Measurements from ENCODE around the gene SCART1. TPM values are rescaled to one million over a fixed set of nuclear protein-coding genes. Genes with fewer than 3 reads are reported as not detected.
"Not testable (repeated sequence)": the region's sequence is repeated elsewhere in the genome, so short reads cannot be mapped to it uniquely, and the experiment has no call there.

Gene SCART1
- total RNA-seq, 5 donors from 2014 or later (not counting 1 experiment from before 2014, with no cell fraction given) = 5.9 to 13.0 (median 12.1) TPM

- H3K4me3 Mint-ChIP-seq = no peak overlapping the region
- H3K36me3 Mint-ChIP-seq = peaks cover 26% of the 10 kb centered on the region
- ATAC-seq (replicated peaks in 1 of 4) (no peak), DNase-seq (no peak)
- WGBS (ENCODE audit: insufficient coverage) = 64% methylated on average over 51 of the region's 55 CpGs
- Histone ChIP-seq H3K4me3 (ENCODE audit: control insufficient read depth in 1 of 2, extremely low read depth in 1 of 2, low read length in 1 of 2) (no peak overlapping the region), H3K4me1 (ENCODE audit: control insufficient read depth in 1 of 2, extremely low read depth in 1 of 2, insufficient read depth in 2 of 2, low read length in 2 of 2) (no peaks in the 10 kb centered on the region), H3K36me3 (ENCODE audit: control insufficient read depth in 2 of 2, extremely low read depth in 1 of 2, insufficient read depth in 1 of 2, low read length in 1 of 2) (no peaks in the 10 kb centered on the region), H3K9me3 (no peaks in the 10 kb centered on the region), H3K27me3 (replicated peaks in 1 of 2; ENCODE audit: control insufficient read depth in 2 of 2, extremely low read depth in 1 of 2, insufficient read depth in 2 of 2, low read length in 1 of 2) (peaks cover 0 to 4% of the 10 kb centered on the region in 2 experiments), H3K27ac (ENCODE audit: low read length) (no peak overlapping the region)
- H3K27ac Mint-ChIP-seq = no peak overlapping the region
- peaks cover 0 to 4% of the 10 kb centered on the region in 2 donors for H3K27me3 Mint-ChIP-seq
- H3K9me3 Mint-ChIP-seq = peaks cover 0 to 4% (median 3%) of the 10 kb centered on the region in 3 donors
- CTCF ChIA-PET = no interaction called here
- H3K4me1 Mint-ChIP-seq = peaks cover 0 to 4% (median 0%) of the 10 kb centered on the region in 3 donors
- POLR2A ChIA-PET = no interaction called here
Measured at GRCh38 chr10:133465191-133465949, 11.6 kb downstream of the SCART1 start.

GRCh38 chr10:133465950-133466474 lies 12.3 kb downstream of the SCART1 start:
- Histone ChIP-seq H3K4me1 (ENCODE audit: control insufficient read depth in 1 of 2, extremely low read depth in 1 of 2, insufficient read depth in 2 of 2, low read length in 2 of 2) (no peaks in the 10 kb centered on the region), H3K36me3 (ENCODE audit: control insufficient read depth in 2 of 2, extremely low read depth in 1 of 2, insufficient read depth in 1 of 2, low read length in 1 of 2) (no peaks in the 10 kb centered on the region), H3K27me3 (replicated peaks in 1 of 2; ENCODE audit: control insufficient read depth in 2 of 2, extremely low read depth in 1 of 2, insufficient read depth in 2 of 2, low read length in 1 of 2) (peaks cover 0 to 4% of the 10 kb centered on the region in 2 experiments), H3K9me3 (no peaks in the 10 kb centered on the region), H3K27ac (ENCODE audit: low read length) (no peak overlapping the region), H3K4me3 (ENCODE audit: control insufficient read depth in 1 of 2, extremely low read depth in 1 of 2, low read length in 1 of 2) (no peak overlapping the region)
- WGBS (ENCODE audit: insufficient coverage) = 95% methylated on average over 7 of the region's 7 CpGs
- no peak for DNase-seq
- H3K36me3 Mint-ChIP-seq = peaks cover 26% of the 10 kb centered on the region
- no peak for ATAC-seq (replicated peaks in 1 of 4)
- H3K9me3 Mint-ChIP-seq = peaks cover 0 to 4% (median 3%) of the 10 kb centered on the region in 3 donors
- POLR2A ChIA-PET = no interaction called here
- peaks cover 0 to 4% (median 0%) of the 10 kb centered on the region in 3 donors for H3K4me1 Mint-ChIP-seq
- H3K27me3 Mint-ChIP-seq = peaks cover 0 to 4% of the 10 kb centered on the region in 2 donors
- no peak overlapping the region for H3K4me3 Mint-ChIP-seq
- CTCF ChIA-PET = no interaction called here
- H3K27ac Mint-ChIP-seq = no peak overlapping the region

GRCh38 chr10:133466683-133467275 lies 13.0 kb downstream of the SCART1 start:
- Mint-ChIP-seq H3K27me3 (peaks cover 0 to 4% of the 10 kb centered on the region in 2 donors), H3K9me3 (peaks cover 0 to 4% (median 3%) of the 10 kb centered on the region in 3 donors), H3K4me3 (no peak overlapping the region), H3K4me1 (peaks cover 0 to 4% (median 0%) of the 10 kb centered on the region in 3 donors), H3K36me3 (peaks cover 26% of the 10 kb centered on the region), H3K27ac (peak overlapping the region in 1 of 2 donors; percentile 22)
- no peak for ATAC-seq (replicated peaks in 1 of 4)
- DNase-seq = no peak
- H3K36me3 ChIP-seq (ENCODE audit: control insufficient read depth in 2 of 2, extremely low read depth in 1 of 2, insufficient read depth in 1 of 2, low read length in 1 of 2) = no peaks in the 10 kb centered on the region
- peaks cover 0 to 4% of the 10 kb centered on the region in 2 experiments for H3K27me3 ChIP-seq (replicated peaks in 1 of 2; ENCODE audit: control insufficient read depth in 2 of 2, extremely low read depth in 1 of 2, insufficient read depth in 2 of 2, low read length in 1 of 2)
- WGBS (ENCODE audit: insufficient coverage) = 86% methylated on average over 7 of the region's 7 CpGs
- H3K4me3 ChIP-seq (ENCODE audit: control insufficient read depth in 1 of 2, extremely low read depth in 1 of 2, low read length in 1 of 2) = no peak overlapping the region
- no peaks in the 10 kb centered on the region for H3K9me3 ChIP-seq
- POLR2A ChIA-PET = interaction anchor here in 1 of 2 donors (0.5 kb wide), 1 partner anchor 471 kb away, joined by 4 read pairs; no protein-coding TSS in a partner anchor
- no peak overlapping the region for H3K27ac ChIP-seq (ENCODE audit: low read length)
- CTCF ChIA-PET = no interaction called here
- peaks cover 0 to 6% of the 10 kb centered on the region in 2 experiments for H3K4me1 ChIP-seq (ENCODE audit: control insufficient read depth in 1 of 2, extremely low read depth in 1 of 2, insufficient read depth in 2 of 2, low read length in 2 of 2)

- ATAC-seq (replicated peaks in 1 of 4) (no peak), DNase-seq (no peak)
- WGBS (ENCODE audit: insufficient coverage) = 87% methylated on average over 17 of the region's 17 CpGs
- peaks cover 0 to 4% of the 10 kb centered on the region in 2 experiments for H3K27me3 ChIP-seq (replicated peaks in 1 of 2; ENCODE audit: control insufficient read depth in 2 of 2, extremely low read depth in 1 of 2, insufficient read depth in 2 of 2, low read length in 1 of 2)
- peaks cover 0 to 7% of the 10 kb centered on the region in 2 experiments for H3K4me1 ChIP-seq (ENCODE audit: control insufficient read depth in 1 of 2, extremely low read depth in 1 of 2, insufficient read depth in 2 of 2, low read length in 2 of 2)
- Mint-ChIP-seq H3K4me3 (no peak overlapping the region), H3K9me3 (peaks cover 0 to 4% (median 3%) of the 10 kb centered on the region in 3 donors), H3K36me3 (peaks cover 26% of the 10 kb centered on the region), H3K27ac (peak overlapping the region in 1 of 2 donors; percentile 22), H3K27me3 (peaks cover 0 to 4% of the 10 kb centered on the region in 2 donors), H3K4me1 (peaks cover 0 to 5% (median 0%) of the 10 kb centered on the region in 3 donors)
- no peaks in the 10 kb centered on the region for H3K9me3 ChIP-seq
- CTCF ChIA-PET = no interaction called here
- no peak overlapping the region for H3K4me3 ChIP-seq (ENCODE audit: control insufficient read depth in 1 of 2, extremely low read depth in 1 of 2, low read length in 1 of 2)
- POLR2A ChIA-PET = interaction anchor here in 1 of 2 donors (0.5 kb wide), 1 partner anchor 472 kb away, joined by 4 read pairs; no protein-coding TSS in a partner anchor
- H3K27ac ChIP-seq (ENCODE audit: low read length) = no peak overlapping the region
- no peaks in the 10 kb centered on the region for H3K36me3 ChIP-seq (ENCODE audit: control insufficient read depth in 2 of 2, extremely low read depth in 1 of 2, insufficient read depth in 1 of 2, low read length in 1 of 2)
Measured at GRCh38 chr10:133467286-133467911, 13.7 kb downstream of the SCART1 start.

GRCh38 chr10:133469205-133469604 lies 15.5 kb downstream of the SCART1 start:
- H3K4me1 Mint-ChIP-seq = peaks cover under 1 to 16% (median 9%) of the 10 kb centered on the region in 3 donors
- H3K4me3 Mint-ChIP-seq; H3K9me3 Mint-ChIP-seq; H3K9me3 ChIP-seq; H3K27ac ChIP-seq (ENCODE audit: low read length); H3K4me3 ChIP-seq (ENCODE audit: control insufficient read depth in 1 of 2, extremely low read depth in 1 of 2, low read length in 1 of 2); ATAC-seq (replicated peaks in 1 of 4); H3K27me3 ChIP-seq (replicated peaks in 1 of 2; ENCODE audit: control insufficient read depth in 2 of 2, extremely low read depth in 1 of 2, insufficient read depth in 2 of 2, low read length in 1 of 2); POLR2A ChIA-PET; H3K27me3 Mint-ChIP-seq; H3K27ac Mint-ChIP-seq; H3K36me3 ChIP-seq (ENCODE audit: control insufficient read depth in 2 of 2, extremely low read depth in 1 of 2, insufficient read depth in 1 of 2, low read length in 1 of 2); DNase-seq; CTCF ChIA-PET: not testable (repeated sequence)
- H3K4me1 ChIP-seq (ENCODE audit: control insufficient read depth in 1 of 2, extremely low read depth in 1 of 2, insufficient read depth in 2 of 2, low read length in 2 of 2) = peaks cover 0 to 19% of the 10 kb centered on the region in 2 experiments
- WGBS (ENCODE audit: insufficient coverage) = no CpG with 5 or more reads among the region's 3 CpGs
- peaks cover 26% of the 10 kb centered on the region for H3K36me3 Mint-ChIP-seq
